ENCODE results near the gene SZRD1. TPM values are rescaled to one million over a fixed set of nuclear protein-coding genes. Genes with fewer than 3 reads are reported as not detected.

SZRD1 gene, protein sequence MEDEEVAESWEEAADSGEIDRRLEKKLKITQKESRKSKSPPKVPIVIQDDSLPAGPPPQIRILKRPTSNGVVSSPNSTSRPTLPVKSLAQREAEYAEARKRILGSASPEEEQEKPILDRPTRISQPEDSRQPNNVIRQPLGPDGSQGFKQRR
- 66.4 and 69.9 TPM in 2 replicates for total RNA-seq

DNA sequence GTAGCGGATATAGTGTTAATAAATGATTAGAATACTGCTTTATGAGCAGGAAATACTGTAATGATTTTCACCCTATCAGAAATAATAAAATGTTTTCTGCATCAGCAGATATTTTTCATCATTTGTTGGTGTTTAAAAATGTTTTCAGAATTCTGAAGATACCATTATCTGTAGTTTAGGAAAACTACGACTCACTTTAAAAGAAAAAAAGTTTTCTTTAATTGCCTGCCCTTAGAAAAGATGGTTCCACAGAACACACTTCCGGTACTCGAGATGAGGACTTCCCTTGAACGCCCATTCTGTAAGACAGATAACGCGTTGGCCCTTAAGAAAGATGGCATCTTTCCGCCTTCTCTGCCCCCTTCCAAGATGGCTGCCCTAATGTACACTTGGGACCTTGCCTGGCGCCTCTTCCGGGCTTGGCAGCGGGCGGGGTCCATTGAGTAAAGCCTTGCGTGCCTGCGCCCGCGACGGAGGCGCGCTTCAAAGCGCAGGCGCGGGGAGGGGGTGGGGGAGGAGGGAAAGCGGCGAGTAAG, at the start of gene SZRD1:
TSS of gene SZRD1 (plus strand) at position 521 of the 536 bp plus-strand sequence. CDS start 16 bp downstream, outside the sequence.

DNA sequence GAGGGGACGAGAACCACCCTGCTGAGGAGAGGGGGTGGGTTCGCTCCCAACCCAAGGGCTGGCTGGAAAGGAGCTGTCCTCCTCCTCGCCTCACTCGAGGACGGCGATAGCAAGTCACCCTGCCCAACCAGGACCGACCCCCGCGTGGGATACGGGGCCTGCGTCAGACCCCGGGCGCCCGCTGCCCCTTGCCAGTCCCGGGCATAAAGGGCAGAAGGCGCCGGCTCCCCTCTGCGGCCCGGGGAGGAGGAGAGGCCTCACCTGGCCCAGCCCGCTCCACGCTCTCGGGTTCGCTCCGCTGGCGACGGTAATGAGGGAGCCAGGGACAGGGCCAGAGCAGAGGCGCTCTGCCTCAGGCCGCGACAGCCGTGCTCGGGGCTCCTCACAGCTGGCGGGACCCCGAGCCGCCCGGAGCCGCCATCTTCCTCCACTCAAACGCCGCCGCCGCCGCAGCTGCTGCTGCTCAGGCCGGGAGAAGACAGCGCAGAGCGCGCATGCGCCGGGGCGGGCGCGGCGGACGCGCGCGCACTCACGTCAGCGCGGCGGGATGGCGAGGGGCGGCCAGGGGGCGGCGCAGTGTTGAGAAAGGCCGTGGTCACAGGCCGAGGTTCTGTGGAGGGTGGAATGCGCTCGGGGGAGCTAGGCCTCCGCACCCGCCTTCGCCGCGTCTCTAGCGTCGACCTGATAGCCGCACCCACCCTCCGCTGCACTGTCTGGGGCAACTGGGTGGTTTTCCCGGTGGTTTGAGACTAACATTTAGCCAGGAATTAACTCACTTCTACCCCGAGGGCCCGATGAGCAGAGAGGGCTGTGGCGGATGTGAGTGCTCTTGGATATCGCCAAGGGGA, 14.8 kb upstream of the SZRD1 start, which contains the start of gene FBXO42:
TSS of gene FBXO42 (minus strand) at position 487 of the 848 bp plus-strand sequence. CDS start 37,062 bp downstream, outside the sequence.

GRCh38 chr1:16436946-16437474, 70.0 kb downstream of the SZRD1 start, which contains the start of gene SPATA21:
Gene SPATA21, minus strand, starts transcription at chr1:16437424. Its CDS starts 6,053 bp downstream, at chr1:16431371.

DNA sequence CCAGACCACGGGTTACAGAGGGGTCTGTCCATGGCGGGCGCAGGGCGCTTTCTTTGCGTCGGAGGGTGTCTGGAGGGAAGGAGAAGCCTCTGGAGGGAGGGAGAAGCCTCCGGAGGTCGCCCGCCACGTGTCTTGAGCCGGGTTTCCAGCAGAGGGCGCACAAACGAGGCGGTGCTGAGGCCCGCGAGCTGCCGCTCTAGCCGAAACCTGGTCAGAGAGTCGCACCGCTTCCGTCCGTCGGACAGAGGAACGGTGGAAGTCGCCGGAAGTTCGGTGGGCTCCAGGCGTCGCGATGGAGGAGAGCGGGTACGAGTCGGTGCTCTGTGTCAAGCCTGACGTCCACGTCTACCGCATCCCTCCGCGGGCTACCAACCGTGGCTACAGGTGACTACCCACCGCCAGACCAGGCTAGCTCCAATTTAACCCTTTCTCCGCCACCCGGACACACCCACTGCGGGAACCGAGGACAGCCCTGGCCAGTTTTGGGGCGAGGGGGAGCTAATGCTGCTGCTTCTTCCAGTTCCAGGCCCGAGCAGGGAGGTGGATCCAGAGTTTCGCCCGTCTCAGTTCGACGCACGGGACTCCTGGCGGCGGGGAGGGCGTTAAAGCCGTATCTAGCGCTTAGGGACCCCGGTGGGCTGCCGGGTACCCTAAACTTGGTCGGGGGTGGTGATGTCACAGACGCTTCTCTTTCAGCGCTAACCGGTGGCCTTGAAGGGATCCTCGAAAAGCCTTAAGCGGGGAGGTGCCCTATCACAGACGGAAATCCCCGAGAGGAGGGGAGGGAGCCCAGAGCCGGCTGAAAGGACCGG, 73.6 kb downstream of the SZRD1 start, which contains the start of gene NECAP2:
TSS of gene NECAP2 (plus strand) at position 255 of the 812 bp plus-strand sequence. CDS start at position 293, 38 bp downstream.

Other genes starting within 250 kb of the SZRD1 start
- gene EPHA2, start 211.2 kb upstream of the SZRD1 start, total RNA-seq = 27.9 and 29.8 TPM in 2 replicates
- 11.6 and 11.9 TPM in 2 replicates for gene ARHGEF19, start 154.6 kb upstream of the SZRD1 start, total RNA-seq
- 16.6 and 31.6 TPM in 2 replicates for gene CPLANE2, start 130.1 kb upstream of the SZRD1 start, total RNA-seq
- gene FBXO42, start 14.8 kb upstream of the SZRD1 start, total RNA-seq = 9.9 and 13.5 TPM in 2 replicates
- gene SPATA21, start 70.2 kb downstream of the SZRD1 start, total RNA-seq = not detected in 2 replicates
- gene NECAP2, start 73.5 kb downstream of the SZRD1 start, total RNA-seq = 68.5 and 73.5 TPM in 2 replicates
- under 0.01 TPM in 1 of 2 replicates, not detected in the other for gene RNU1-1, start 147.0 kb downstream of the SZRD1 start, total RNA-seq
- 10.1 and 13.6 TPM in 2 replicates for gene NBPF1, start 246.3 kb downstream of the SZRD1 start, total RNA-seq